Effector memory CD8-positive, alpha-beta T cell (primary cell): ENCODE measurements around the gene ATXN1.

Source experiments
- ATAC-seq: fragments of 150-1000 bp; cut with Tn5 transposase; replicated peaks from 2 replicates; pipeline ENCODE4 v1.10.0; 2021; ENCODE audit warnings: mild to moderate bottlenecking, moderate library complexity
- DNase-seq, 3 experiments: peaks; one replicate each; pipeline ENCODE4 v3.0.0; 2021
- H3K27ac Mint-ChIP-seq, 2 donors: one replicate each; pipeline ENCODE4 v1.8.0; 2022; ENCODE audit warnings: mild to moderate bottlenecking in 2 of 2, mixed read lengths in 2 of 2, moderate library complexity in 2 of 2
- H3K27me3 Mint-ChIP-seq, 2 donors: one replicate each; pipeline ENCODE4 v1.8.0; 2022; ENCODE audit warnings: mixed read lengths in 2 of 2
- H3K36me3 Mint-ChIP-seq: one replicate; pipeline ENCODE4 v1.8.0; 2022; ENCODE audit warnings: mild to moderate bottlenecking, moderate library complexity, mixed read lengths; ENCODE audit not compliant: insufficient read depth
- H3K4me1 Mint-ChIP-seq, 2 donors: one replicate each; pipeline ENCODE4 v1.8.0; 2022; ENCODE audit warnings: low read depth in 2 of 2, mixed read lengths in 2 of 2
- H3K4me3 Mint-ChIP-seq, 2 donors: one replicate each; pipeline ENCODE4 v1.8.0; 2022; ENCODE audit warnings: mild to moderate bottlenecking in 2 of 2, mixed read lengths in 2 of 2, moderate library complexity in 2 of 2
- H3K9me3 Mint-ChIP-seq, 2 donors: one replicate each; pipeline ENCODE4 v1.8.0; 2022; ENCODE audit warnings: mixed read lengths in 2 of 2

ATXN1 gene

DNA sequence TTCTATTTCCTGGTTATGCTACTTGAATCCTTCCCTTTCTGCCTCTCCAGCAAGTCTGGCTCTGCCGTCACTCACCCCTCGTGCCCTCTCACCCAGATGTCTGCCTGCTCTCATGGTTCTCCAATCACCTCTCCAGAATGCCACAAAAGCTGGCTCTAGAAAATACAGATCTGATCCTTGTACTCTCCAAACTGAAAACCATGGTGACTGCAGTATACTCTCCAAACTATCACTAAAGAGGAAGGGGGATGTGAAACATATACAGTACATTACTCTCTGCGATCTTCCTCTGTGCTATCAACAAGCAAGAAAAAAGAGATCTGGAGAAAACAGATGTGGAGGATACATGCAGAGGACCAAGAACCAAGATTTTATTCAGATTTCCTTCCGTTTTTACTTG is 91.1 kb downstream of the ATXN1 start:
- Mint-ChIP-seq H3K4me1 (peaks cover 47 to 54% of the 10 kb centered on the region in 2 donors), H3K27me3 (no peaks in the 10 kb centered on the region), H3K9me3 (no peaks in the 10 kb centered on the region), H3K4me3 (peak overlapping the region; percentile 49 to 66), H3K36me3 (peaks cover 15% of the 10 kb centered on the region), H3K27ac (peak overlapping the region; percentile 38 to 85)
- ATAC-seq (peak; percentile 24), DNase-seq (no peak)

DNA sequence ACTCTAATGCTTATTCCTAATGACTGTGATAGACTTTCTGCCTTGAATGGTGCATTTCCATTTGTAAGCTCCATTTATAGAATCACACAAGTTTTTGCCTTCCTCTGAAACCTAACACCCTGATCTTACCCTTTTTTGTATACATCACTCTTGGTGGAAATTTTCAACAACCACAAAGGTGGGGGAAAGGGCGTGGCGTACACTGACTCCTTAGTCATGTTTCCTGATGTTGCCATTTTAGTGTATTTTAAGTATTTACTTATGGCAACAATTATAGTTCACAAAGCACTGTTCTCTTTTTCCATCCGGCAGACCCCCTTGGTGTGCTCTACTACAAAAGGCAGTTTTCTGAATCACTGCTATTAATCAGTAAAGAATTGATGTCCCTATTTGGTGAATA is 92.0 kb downstream of the ATXN1 start:
- peaks cover 47 to 56% of the 10 kb centered on the region in 2 donors for H3K4me1 Mint-ChIP-seq
- H3K9me3 Mint-ChIP-seq: no peaks in the 10 kb centered on the region
- peaks cover 10% of the 10 kb centered on the region for H3K36me3 Mint-ChIP-seq
- peak; percentile 92 for ATAC-seq
- peak overlapping the region; percentile 59 to 66 for H3K4me3 Mint-ChIP-seq
- H3K27me3 Mint-ChIP-seq: no peaks in the 10 kb centered on the region
- peak overlapping the region; percentile 80 to 85 for H3K27ac Mint-ChIP-seq
- DNase-seq: peak; percentile 45 to 54 (median 53)

DNA sequence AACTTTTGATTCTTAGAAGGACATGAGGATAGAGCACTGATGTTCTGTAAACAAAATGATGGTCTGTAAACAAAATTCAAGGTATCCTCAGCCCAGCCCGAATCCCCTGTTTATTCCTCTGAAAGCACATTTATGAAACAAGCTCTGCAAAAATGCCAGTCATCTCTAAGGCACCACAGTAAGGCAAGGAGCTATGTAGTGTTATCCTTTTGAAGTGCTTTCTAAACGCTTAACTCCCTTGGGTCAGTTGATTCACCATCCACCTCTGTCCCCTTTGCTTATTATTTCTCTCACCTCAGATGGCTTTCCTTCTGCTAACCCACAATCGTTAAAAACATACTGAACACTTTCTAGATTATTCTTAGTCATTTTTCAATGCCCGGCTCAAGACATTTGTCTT is 93.8 kb downstream of the ATXN1 start:
- Mint-ChIP-seq H3K9me3 (no peaks in the 10 kb centered on the region), H3K36me3 (peaks cover 10% of the 10 kb centered on the region), H3K4me3 (peak overlapping the region in 1 of 2 donors; percentile 30), H3K27me3 (no peaks in the 10 kb centered on the region), H3K27ac (peak overlapping the region in 1 of 2 donors; percentile 66), H3K4me1 (peaks cover 42 to 49% of the 10 kb centered on the region in 2 donors)
- ATAC-seq (no peak), DNase-seq (no peak)

DNA sequence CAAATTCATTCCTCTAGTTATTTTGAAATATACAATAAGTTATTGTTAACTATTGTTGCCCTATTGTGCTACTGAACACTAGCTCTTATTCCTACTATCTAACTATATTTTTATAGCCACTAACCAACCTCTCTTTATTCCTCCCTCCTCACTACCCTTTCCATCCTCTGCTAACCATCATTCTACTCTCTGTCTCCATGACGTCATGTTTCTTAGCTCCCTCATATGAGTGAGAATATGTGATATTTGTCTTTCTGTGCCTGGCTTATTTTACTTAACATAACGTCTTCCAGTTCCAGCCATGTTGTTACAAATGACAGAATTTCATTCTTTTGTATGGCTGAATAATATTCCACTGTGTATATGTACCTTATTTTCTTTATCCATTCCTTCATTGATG is 95.3 kb downstream of the ATXN1 start:
- peak overlapping the region in 1 of 2 donors; percentile 2 for H3K27ac Mint-ChIP-seq
- ATAC-seq: no peak
- H3K4me1 Mint-ChIP-seq: peaks cover 30 to 43% of the 10 kb centered on the region in 2 donors
- no peak overlapping the region for H3K4me3 Mint-ChIP-seq
- H3K27me3 Mint-ChIP-seq: no peaks in the 10 kb centered on the region
- DNase-seq: no peak
- no peaks in the 10 kb centered on the region for H3K9me3 Mint-ChIP-seq
- peaks cover 8% of the 10 kb centered on the region for H3K36me3 Mint-ChIP-seq

GRCh38 chr6:16665182-16665581 is 96.1 kb downstream of the ATXN1 start:
- no peak for ATAC-seq
- Mint-ChIP-seq H3K27ac (no peak overlapping the region), H3K27me3 (no peaks in the 10 kb centered on the region), H3K4me1 (peaks cover 24 to 37% of the 10 kb centered on the region in 2 donors), H3K36me3 (peaks cover 6% of the 10 kb centered on the region), H3K9me3 (no peaks in the 10 kb centered on the region), H3K4me3 (no peak overlapping the region)
- DNase-seq: no peak

GRCh38 chr6:16663901-16664300 is 97.4 kb downstream of the ATXN1 start:
- H3K4me3 Mint-ChIP-seq: no peak overlapping the region
- no peak for ATAC-seq
- H3K27me3 Mint-ChIP-seq: no peaks in the 10 kb centered on the region
- no peak overlapping the region for H3K27ac Mint-ChIP-seq
- no peak for DNase-seq
- peaks cover under 1% of the 10 kb centered on the region for H3K36me3 Mint-ChIP-seq
- H3K9me3 Mint-ChIP-seq: no peaks in the 10 kb centered on the region
- peaks cover 23 to 38% of the 10 kb centered on the region in 2 donors for H3K4me1 Mint-ChIP-seq

GRCh38 chr6:16660157-16660497 is 101.1 kb downstream of the ATXN1 start:
- no peak for DNase-seq
- no peak for ATAC-seq
- peak overlapping the region; percentile 83 to 93 for H3K27ac Mint-ChIP-seq
- no peaks in the 10 kb centered on the region for H3K9me3 Mint-ChIP-seq
- peaks cover 31 to 45% of the 10 kb centered on the region in 2 donors for H3K4me1 Mint-ChIP-seq
- H3K4me3 Mint-ChIP-seq: peak overlapping the region; percentile 65 to 73
- H3K27me3 Mint-ChIP-seq: no peaks in the 10 kb centered on the region
- peaks cover 6% of the 10 kb centered on the region for H3K36me3 Mint-ChIP-seq

DNA sequence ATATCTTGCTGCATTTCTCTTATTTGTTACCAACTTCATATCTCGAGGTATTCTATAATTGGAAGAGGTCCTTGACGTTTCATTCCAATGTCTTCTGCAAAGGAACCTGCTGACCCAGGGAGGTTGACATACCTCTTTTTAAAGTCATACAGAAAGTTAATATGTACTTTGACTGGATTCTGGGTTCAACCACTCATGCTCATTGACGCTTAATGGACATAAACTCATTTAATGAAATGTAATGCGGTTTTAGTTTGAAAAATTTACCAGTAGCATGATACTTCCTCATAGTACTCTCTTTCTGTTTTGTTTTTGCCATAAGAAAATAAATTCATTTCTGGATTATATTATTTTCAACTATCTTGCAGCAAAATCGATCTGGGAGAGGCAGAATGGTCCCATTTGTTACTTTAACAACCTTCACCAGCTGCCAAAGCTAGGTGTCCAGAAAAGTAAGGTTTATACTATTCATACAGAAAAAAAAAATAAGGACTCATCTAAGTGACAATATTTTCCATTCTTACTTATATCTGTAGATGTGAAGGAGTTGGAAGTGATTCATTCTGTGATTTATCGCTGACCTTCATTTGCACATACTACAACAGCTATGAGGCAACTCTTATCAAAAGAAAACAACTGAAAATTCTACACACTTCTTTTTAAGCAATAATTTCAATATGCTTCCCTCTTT is 101.6 kb downstream of the ATXN1 start:
- peak overlapping the region; percentile 83 to 93 for H3K27ac Mint-ChIP-seq
- peaks cover 37 to 47% of the 10 kb centered on the region in 2 donors for H3K4me1 Mint-ChIP-seq

GRCh38 chr6:16658348-16659034 is 102.8 kb downstream of the ATXN1 start:
- H3K4me3 Mint-ChIP-seq: peak overlapping the region; percentile 65 to 73
- no peaks in the 10 kb centered on the region for H3K27me3 Mint-ChIP-seq
- ATAC-seq (no peak), DNase-seq (no peak)
- H3K9me3 Mint-ChIP-seq: no peaks in the 10 kb centered on the region
- H3K36me3 Mint-ChIP-seq: peaks cover 17% of the 10 kb centered on the region
- H3K4me1 Mint-ChIP-seq: peaks cover 48 to 57% of the 10 kb centered on the region in 2 donors
- peak overlapping the region; percentile 83 to 93 for H3K27ac Mint-ChIP-seq

More for the DNA sequence above, 101.6 kb downstream of the ATXN1 start:
- Mint-ChIP-seq H3K4me3 (peak overlapping the region; percentile 65 to 73), H3K9me3 (no peaks in the 10 kb centered on the region), H3K27me3 (no peaks in the 10 kb centered on the region), H3K36me3 (peaks cover 11% of the 10 kb centered on the region)
- DNase-seq (no peak), ATAC-seq (no peak)

GRCh38 chr6:16657768-16658167 is 103.5 kb downstream of the ATXN1 start:
- peaks cover 55 to 62% of the 10 kb centered on the region in 2 donors for H3K4me1 Mint-ChIP-seq
- H3K4me3 Mint-ChIP-seq: peak overlapping the region; percentile 65 to 73
- H3K27me3 Mint-ChIP-seq: no peaks in the 10 kb centered on the region
- DNase-seq: no peak
- no peak for ATAC-seq
- peaks cover 17% of the 10 kb centered on the region for H3K36me3 Mint-ChIP-seq
- no peaks in the 10 kb centered on the region for H3K9me3 Mint-ChIP-seq
- peak overlapping the region; percentile 83 to 93 for H3K27ac Mint-ChIP-seq

GRCh38 chr6:16656451-16656850 is 104.8 kb downstream of the ATXN1 start:
- ATAC-seq (no peak), DNase-seq (no peak)
- no peaks in the 10 kb centered on the region for H3K9me3 Mint-ChIP-seq
- H3K4me1 Mint-ChIP-seq: peaks cover 64 to 72% of the 10 kb centered on the region in 2 donors
- H3K27me3 Mint-ChIP-seq: no peaks in the 10 kb centered on the region
- no peak overlapping the region for H3K4me3 Mint-ChIP-seq
- H3K27ac Mint-ChIP-seq: no peak overlapping the region
- peaks cover 17% of the 10 kb centered on the region for H3K36me3 Mint-ChIP-seq

- H3K27ac Mint-ChIP-seq: peak overlapping the region; percentile 95
- H3K4me3 Mint-ChIP-seq: peak overlapping the region; percentile 74 to 77
- peaks cover 64 to 71% of the 10 kb centered on the region in 2 donors for H3K4me1 Mint-ChIP-seq
- H3K27me3 Mint-ChIP-seq: no peaks in the 10 kb centered on the region
- DNase-seq (peak; percentile 17 to 39 (median 18)), ATAC-seq (peak; percentile 70)
- H3K36me3 Mint-ChIP-seq: peaks cover 25% of the 10 kb centered on the region
- H3K9me3 Mint-ChIP-seq: no peaks in the 10 kb centered on the region
These were observed 106.6 kb downstream of the ATXN1 start for GRCh38 chr6:16654701-16655100.

DNA sequence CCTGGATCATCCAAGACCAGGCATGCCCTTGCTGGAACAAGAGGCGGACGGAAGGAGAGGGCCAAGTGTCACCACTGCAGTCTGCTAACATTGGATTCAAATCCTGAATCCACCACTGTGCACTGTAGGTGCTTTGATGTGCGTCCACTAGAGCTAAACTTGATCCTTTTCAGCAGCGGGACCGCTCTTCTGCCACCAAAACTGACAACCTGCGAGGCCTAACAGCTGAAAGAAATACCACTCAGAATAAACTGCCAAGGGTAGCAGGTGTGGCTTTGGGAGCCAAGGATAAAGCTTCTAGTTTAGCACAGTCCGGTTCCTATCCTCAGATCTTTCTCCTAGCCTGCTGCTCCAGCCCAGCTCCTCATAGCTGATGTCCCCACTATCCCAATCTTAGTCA is 108.0 kb downstream of the ATXN1 start:
- Mint-ChIP-seq H3K27me3 (no peaks in the 10 kb centered on the region), H3K27ac (peak overlapping the region in 1 of 2 donors; percentile 95), H3K9me3 (no peaks in the 10 kb centered on the region), H3K4me1 (peaks cover 54 to 57% of the 10 kb centered on the region in 2 donors), H3K4me3 (peak overlapping the region; percentile 74 to 77), H3K36me3 (peaks cover 26% of the 10 kb centered on the region)
- ATAC-seq: no peak
- no peak for DNase-seq

DNA sequence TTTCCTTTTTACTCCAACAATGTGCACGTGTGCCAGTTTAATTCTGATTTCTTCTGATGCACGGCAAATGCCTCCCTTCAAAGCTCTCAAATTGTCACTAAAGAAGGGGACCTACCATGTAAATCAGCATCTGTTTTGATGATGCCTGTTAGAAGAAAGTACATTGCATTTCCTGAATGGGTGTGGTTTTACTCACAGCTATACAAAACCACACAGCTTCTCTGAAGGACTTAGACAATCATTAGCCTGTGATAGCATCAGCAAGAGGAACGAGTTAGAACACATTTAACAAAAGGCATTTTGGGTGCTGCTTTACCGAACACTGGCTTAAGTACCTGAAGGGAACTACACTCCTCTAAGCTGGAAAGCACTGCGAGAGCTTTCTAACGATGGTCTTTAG is 109.4 kb downstream of the ATXN1 start:
- Mint-ChIP-seq H3K27me3 (no peaks in the 10 kb centered on the region), H3K27ac (peak overlapping the region; percentile 72 to 94)
- peak; percentile 15 to 33 (median 18) for DNase-seq

More for the DNA sequence above, 109.4 kb downstream of the ATXN1 start:
- H3K4me3 Mint-ChIP-seq: peak overlapping the region; percentile 24 to 77
- H3K36me3 Mint-ChIP-seq: peaks cover 23% of the 10 kb centered on the region
- peaks cover 43 to 45% of the 10 kb centered on the region in 2 donors for H3K4me1 Mint-ChIP-seq
- no peaks in the 10 kb centered on the region for H3K9me3 Mint-ChIP-seq
- peak; percentile 83 for ATAC-seq
